Nephron (organoid): Measurements from ENCODE around the gene KLF15.
"Not testable (repeated sequence)": the region's sequence is repeated elsewhere in the genome, so short reads cannot be mapped to it uniquely, and the experiment has no call there.

Source experiments
- H3K27ac Mint-ChIP-seq, 3 experiments: 2 replicates each; pipeline ENCODE4 v1.8.0; 2020; ENCODE audit warnings: mixed read lengths in 3 of 3, mild to moderate bottlenecking in 2 of 3, moderate library complexity in 1 of 3
- H3K27me3 Mint-ChIP-seq: 2 replicates; pipeline ENCODE4 v1.8.0; 2021; ENCODE audit warnings: low read depth, mild to moderate bottlenecking, moderate library complexity, mixed read lengths
- H3K36me3 Mint-ChIP-seq: 2 replicates; pipeline ENCODE4 v1.8.0; 2020; ENCODE audit warnings: low read depth, mixed read lengths
- H3K4me1 Mint-ChIP-seq: 2 replicates; pipeline ENCODE4 v1.8.0; 2020; ENCODE audit warnings: mixed read lengths
- H3K4me3 Mint-ChIP-seq, 3 experiments: 2 replicates each; pipeline ENCODE4 v1.8.0; 2020; ENCODE audit warnings: mild to moderate bottlenecking in 3 of 3, mixed read lengths in 3 of 3, moderate library complexity in 2 of 3
- H3K9me3 Mint-ChIP-seq: 2 replicates; pipeline ENCODE4 v1.8.0; 2020; ENCODE audit warnings: mixed read lengths
- CTCF ChIP-seq, 3 experiments: fragments of 200-600 bp; sonication (generic); IDR thresholded peaks; one replicate each; pipeline ENCODE4 v1.5.0; 2021; ENCODE audit warnings: antibody characterized with exemption in 3 of 3; ENCODE audit not compliant: unreplicated experiment in 3 of 3

KLF15 gene

GRCh38 chr3:126339466-126339865 is 17.7 kb downstream of the KLF15 start:
- TF ChIP-seq CTCF (IDR thresholded peaks at IDR 0.05; ENCODE audit: unreplicated experiment in 3 of 3): no peak
- no peak overlapping the region for H3K4me3 Mint-ChIP-seq
- no peaks in the 10 kb centered on the region for H3K9me3 Mint-ChIP-seq
- no peak overlapping the region for H3K27ac Mint-ChIP-seq
- no peaks in the 10 kb centered on the region for H3K36me3 Mint-ChIP-seq
- H3K27me3 Mint-ChIP-seq: peaks cover 16% of the 10 kb centered on the region
- H3K4me1 Mint-ChIP-seq: no peaks in the 10 kb centered on the region

DNA sequence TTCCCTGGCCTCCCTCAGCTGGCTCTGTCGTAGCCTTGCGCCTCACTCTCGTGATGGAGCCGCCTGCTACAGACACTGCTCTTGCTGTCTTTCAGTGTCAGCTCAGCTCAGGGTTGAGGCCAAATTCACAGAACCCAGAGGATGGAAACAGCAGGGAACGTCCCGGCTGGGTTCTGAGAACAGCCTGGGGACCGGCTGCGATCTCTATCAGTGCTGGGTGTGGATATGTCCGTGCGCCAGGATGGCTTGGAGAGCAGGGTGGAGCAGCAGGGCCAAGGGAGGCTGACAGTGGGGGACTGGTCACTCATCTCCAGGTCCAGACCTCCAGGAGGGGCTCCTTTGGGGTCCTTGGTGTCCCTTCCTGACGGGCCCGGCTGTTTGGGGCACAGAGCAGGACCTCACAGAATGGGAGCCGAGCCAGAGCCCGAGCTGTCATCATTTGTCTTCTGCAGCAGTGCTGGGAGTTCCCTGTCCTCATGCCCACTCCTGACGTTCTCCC is 18.4 kb downstream of the KLF15 start:
- Mint-ChIP-seq H3K4me1 (no peaks in the 10 kb centered on the region), H3K27me3 (peaks cover 16% of the 10 kb centered on the region), H3K27ac (no peak overlapping the region), H3K4me3 (no peak overlapping the region), H3K9me3 (no peaks in the 10 kb centered on the region), H3K36me3 (no peaks in the 10 kb centered on the region)
- TF ChIP-seq CTCF (IDR thresholded peaks at IDR 0.05; ENCODE audit: unreplicated experiment in 3 of 3): no peak

DNA sequence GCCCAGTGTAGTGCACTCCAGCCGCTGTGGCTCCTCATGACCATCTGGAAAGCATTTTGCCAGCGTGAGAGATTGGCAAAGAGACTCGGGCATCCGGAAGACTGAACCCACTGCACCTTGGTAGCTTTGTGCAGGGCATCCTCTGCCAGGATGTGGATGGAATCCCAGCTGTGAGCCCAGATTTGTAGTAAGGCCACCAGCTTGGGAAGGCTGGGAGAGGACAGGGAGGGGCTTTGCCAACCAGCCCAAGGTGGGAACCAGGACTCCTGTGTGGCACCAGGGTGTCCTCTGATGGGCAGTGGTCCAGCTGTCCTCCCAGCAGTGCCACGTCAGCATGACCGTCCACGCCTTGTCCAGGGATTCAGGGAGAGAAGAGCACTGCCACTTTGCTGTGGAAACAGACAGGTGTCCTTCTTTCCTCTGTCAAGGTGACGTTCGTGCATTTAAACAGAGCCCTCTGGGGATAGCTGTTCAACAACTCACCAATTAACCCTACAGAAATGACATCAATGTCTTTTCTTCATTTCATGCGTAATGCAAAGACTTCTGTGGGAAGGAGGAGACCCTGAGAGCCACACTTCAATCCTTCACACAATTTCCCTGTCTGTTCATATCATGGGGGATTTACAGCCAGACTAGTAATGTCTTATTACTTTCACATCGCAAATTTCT is 19.1 kb downstream of the KLF15 start:
- Mint-ChIP-seq H3K27ac (no peak overlapping the region), H3K36me3 (no peaks in the 10 kb centered on the region), H3K27me3 (peaks cover 16% of the 10 kb centered on the region), H3K4me3 (no peak overlapping the region), H3K9me3 (no peaks in the 10 kb centered on the region), H3K4me1 (no peaks in the 10 kb centered on the region)
- no peak for TF ChIP-seq CTCF (IDR thresholded peaks at IDR 0.05; ENCODE audit: unreplicated experiment in 3 of 3)

DNA sequence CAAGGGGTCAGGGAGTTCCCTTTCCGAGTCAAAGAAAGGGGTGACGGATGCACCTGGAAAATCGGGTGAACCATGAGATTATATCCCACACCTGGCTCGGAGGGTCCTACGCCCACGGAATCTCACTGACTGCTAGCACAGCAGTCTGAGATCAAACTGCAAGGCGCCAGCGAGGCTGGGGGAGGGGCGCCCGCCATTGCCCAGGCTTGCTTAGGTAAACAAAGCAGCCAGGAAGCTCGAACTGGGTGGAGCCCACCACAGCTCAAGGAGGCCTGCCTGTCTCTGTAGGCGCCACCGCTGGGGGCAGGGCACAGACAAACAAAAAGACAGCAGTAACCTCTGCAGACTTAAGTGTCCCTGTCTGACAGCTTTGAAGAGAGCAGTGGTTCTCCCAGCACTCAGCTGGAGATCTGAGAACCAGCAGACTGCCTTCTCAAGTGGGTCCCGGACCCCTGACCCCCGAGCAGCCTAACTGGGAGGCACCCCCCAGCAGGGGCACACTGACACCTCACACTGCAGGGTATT is 25.3 kb downstream of the KLF15 start:
- H3K27ac Mint-ChIP-seq, H3K4me3 Mint-ChIP-seq, H3K4me1 Mint-ChIP-seq, H3K27me3 Mint-ChIP-seq, H3K36me3 Mint-ChIP-seq: not testable (repeated sequence)
- peaks cover 40% of the 10 kb centered on the region for H3K9me3 Mint-ChIP-seq

- TF ChIP-seq CTCF (IDR thresholded peaks at IDR 0.05; ENCODE audit: unreplicated experiment in 3 of 3): no peak
- Mint-ChIP-seq H3K4me3 (no peak overlapping the region), H3K27me3 (peaks cover 10% of the 10 kb centered on the region), H3K27ac (no peak overlapping the region), H3K4me1 (no peaks in the 10 kb centered on the region), H3K9me3 (peaks cover 44% of the 10 kb centered on the region), H3K36me3 (peaks cover 7% of the 10 kb centered on the region)
These were observed 27.1 kb downstream of the KLF15 start for GRCh38 chr3:126329927-126330725.

DNA sequence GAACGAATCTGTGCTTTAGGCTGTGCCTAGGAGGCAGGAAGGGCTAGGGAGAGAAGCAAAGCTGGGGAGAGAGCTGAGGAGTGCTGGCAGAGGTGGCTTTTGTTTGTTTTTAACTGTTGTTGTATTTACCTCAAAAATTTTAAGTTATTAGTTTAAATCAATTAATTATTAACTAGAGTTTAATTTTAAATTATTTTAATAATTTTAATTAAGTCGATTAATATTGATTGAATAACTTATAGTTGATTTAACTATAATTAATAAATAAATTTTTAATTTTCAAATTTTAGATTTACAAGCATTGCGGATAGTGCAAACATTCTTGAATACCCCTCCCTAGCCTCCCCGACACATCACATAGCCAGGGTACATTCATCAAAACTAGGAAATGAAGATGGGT is 30.6 kb downstream of the KLF15 start:
- Mint-ChIP-seq H3K27ac (no peak overlapping the region), H3K36me3 (peaks cover 7% of the 10 kb centered on the region), H3K9me3 (peaks cover 44% of the 10 kb centered on the region), H3K27me3 (peaks cover 14% of the 10 kb centered on the region), H3K4me3 (no peak overlapping the region), H3K4me1 (no peaks in the 10 kb centered on the region)
- no peak for TF ChIP-seq CTCF (IDR thresholded peaks at IDR 0.05; ENCODE audit: unreplicated experiment in 3 of 3)
